GM12878 (cell line): ENCODE data around the gene SUMF1. TPM values are rescaled to one million over a fixed set of nuclear protein-coding genes. Genes with fewer than 3 reads are reported as not detected.

Source experiments
- ATAC-seq: fragments of 200-7000 bp; cut with Tn5 transposase; 3 replicates; pipeline ENCODE4 v1.9.1; 2020; ENCODE audit warnings: mild to moderate bottlenecking, moderate library complexity
- BruUV-seq: library from RNA; stranded (reverse); fragments of 400-500 nt; replicated peaks from 2 replicates; lab custom pipeline; 2021; lab: Mats Ljungman, UMichigan
- CTCF ChIA-PET: fragments of 300-600 bp; sonication (Branson Sonifier 250); formaldehyde crosslinking; extraction: SDS; loops from one replicate; lab custom pipeline; 2021; ENCODE audit warnings: inconsistent platforms; lab: Yijun Ruan, JAX
- POLR2A ChIA-PET: fragments of 350-600 bp; formaldehyde crosslinking; extraction: SDS; loops from one replicate; lab custom pipeline; 2021; ENCODE audit warnings: inconsistent platforms; lab: Charles Lee
- RAD21 ChIA-PET: fragments of 300-600 bp; sonication (Branson Sonifier 250); formaldehyde crosslinking; loops from one replicate; lab custom pipeline; 2023; ENCODE audit warnings: antibody characterized with exemption; ENCODE audit not compliant: unreplicated experiment; lab: Charles Lee
- SMC1A ChIA-PET: fragments of 300-600 bp; sonication (Branson Sonifier 250); formaldehyde crosslinking; loops from one replicate; lab custom pipeline; 2023; ENCODE audit not compliant: unreplicated experiment, uncharacterized antibody; lab: Charles Lee
- DNase-seq: peaks from one replicate; pipeline ENCODE4 v3.0.0-alpha.2; 2011; ENCODE audit warnings: low read depth, low spot score
- FAIRE-seq: peaks from 3 replicates; lab custom pipeline; 2011; peaks lifted over from hg19 to GRCh38; lab: Jason Lieb, UNC
- H2AFZ ChIP-seq: 2 replicates; pipeline ENCODE4 v1.6.0; 2011; ENCODE audit warnings: low read depth, low read length, control low read depth; ENCODE audit not compliant: control insufficient read depth
- H3K27ac ChIP-seq: 2 replicates; pipeline ENCODE4 v1.5.1; 2011; ENCODE audit warnings: control low read depth; ENCODE audit not compliant: control insufficient read depth, insufficient read depth
- H3K27me3 ChIP-seq, 2 experiments: replicated peaks in 1 of 2; 2 replicates each; pipeline versions ENCODE4 v1.6.0 to v1.6.1; 2011; ENCODE audit warnings: low read length in 1 of 2; ENCODE audit not compliant: control insufficient read depth in 2 of 2, insufficient read depth in 2 of 2
- H3K36me3 ChIP-seq, 2 experiments: 2 replicates each; pipeline ENCODE4 v1.5.1; 2011; ENCODE audit warnings: low read length in 1 of 2; ENCODE audit not compliant: control insufficient read depth in 2 of 2, insufficient read depth in 2 of 2
- H3K4me1 ChIP-seq: 2 replicates; pipeline ENCODE4 v1.6.1; 2011; ENCODE audit warnings: mild to moderate bottlenecking, low read length, moderate library complexity, mixed read lengths; ENCODE audit not compliant: control insufficient read depth, insufficient read depth
- H3K4me2 ChIP-seq: 2 replicates; pipeline ENCODE4 v1.6.0; 2011; ENCODE audit warnings: control low read depth; ENCODE audit not compliant: control insufficient read depth, insufficient read depth
- H3K4me3 ChIP-seq: fragments of 200-600 bp; sonication (generic); 2 replicates; pipeline ENCODE4 v1.5.1; 2016
- H3K79me2 ChIP-seq: 2 replicates; pipeline ENCODE4 v1.6.0; 2011; ENCODE audit warnings: low read length; ENCODE audit not compliant: control insufficient read depth, insufficient read depth
- H3K9ac ChIP-seq: 2 replicates; pipeline ENCODE4 v1.8.0; 2011; ENCODE audit warnings: low read length, control low read depth, mixed read lengths; ENCODE audit not compliant: control insufficient read depth, insufficient read depth
- H3K9me3 ChIP-seq: replicated peaks from 3 replicates; pipeline ENCODE4 v1.5.1; 2011; ENCODE audit warnings: mild to moderate bottlenecking, low read length; ENCODE audit not compliant: control insufficient read depth, insufficient read depth
- H4K20me1 ChIP-seq: 2 replicates; pipeline ENCODE4 v1.6.0; 2011; ENCODE audit not compliant: control insufficient read depth, insufficient read depth
- BHLHE40 ChIP-seq, 2 experiments: fragments of 450-650 bp in 1 of 2; IDR thresholded peaks; 2 replicates each; pipeline ENCODE4 v1.6.1; 2011 to 2017; ENCODE audit warnings: low read depth in 2 of 2, borderline replicate concordance in 1 of 2, improper control_type of control experiment in 1 of 2, low read length in 1 of 2, mild to moderate bottlenecking in 1 of 2
- EED ChIP-seq: sonication (generic); IDR thresholded peaks from 2 replicates; pipeline ENCODE4 v1.6.1; 2016; ENCODE audit warnings: antibody characterized with exemption, low read depth
- ETV6 ChIP-seq, 2 experiments: fragments of 450-650 bp in 1 of 2; IDR thresholded peaks in 1 of 2; conservative IDR thresholded peaks in 1 of 2; 2 replicates each; pipeline ENCODE4 v1.6.1; 2014; ENCODE audit warnings: antibody characterized with exemption in 1 of 2, borderline replicate concordance in 1 of 2, low read depth in 1 of 2, mild to moderate bottlenecking in 1 of 2, moderate library complexity in 1 of 2
- FOXM1 ChIP-seq: IDR thresholded peaks from 2 replicates; pipeline ENCODE4 v1.6.1; 2012; ENCODE audit warnings: low read depth, mild to moderate bottlenecking, inconsistent platforms, low read length, moderate library complexity
- LARP7 ChIP-seq: fragments of 450-650 bp; IDR thresholded peaks from 2 replicates; pipeline ENCODE4 v1.6.1; 2017; ENCODE audit warnings: mild to moderate bottlenecking
- MEF2B ChIP-seq: fragments of 450-650 bp; IDR thresholded peaks from 2 replicates; pipeline ENCODE4 v1.6.1; 2018; ENCODE audit warnings: mild to moderate bottlenecking, moderate library complexity; ENCODE audit not compliant: partially characterized antibody, poor library complexity, severe bottlenecking
- MYC ChIP-seq: IDR thresholded peaks from 2 replicates; pipeline ENCODE4 v1.6.1; 2011; ENCODE audit warnings: mild to moderate bottlenecking, low read length, moderate library complexity, inconsistent platforms; ENCODE audit not compliant: insufficient read depth, insufficient replicate concordance, insufficient read length, severe bottlenecking
- NR2F1 ChIP-seq: fragments of 450-650 bp; conservative IDR thresholded peaks from 2 replicates; pipeline ENCODE4 v1.6.1; 2017; ENCODE audit warnings: mild to moderate bottlenecking
- RAD51 ChIP-seq: fragments of 450-650 bp; IDR thresholded peaks from 2 replicates; pipeline ENCODE4 v1.6.1; 2016; ENCODE audit warnings: moderate library complexity, mild to moderate bottlenecking, inconsistent platforms
- RELA ChIP-seq: fragments of 450-650 bp; IDR thresholded peaks from 2 replicates; pipeline ENCODE4 v1.8.0; 2014; ENCODE audit warnings: borderline replicate concordance; ENCODE audit not compliant: partially characterized antibody
- ZBTB4 ChIP-seq: fragments of 450-650 bp; formaldehyde crosslinking; IDR thresholded peaks from 2 replicates; pipeline ENCODE4 v1.4.0; 2022; ENCODE audit warnings: mild to moderate bottlenecking, moderate library complexity
- ZNF274 ChIP-seq: IDR thresholded peaks from one replicate; pipeline ENCODE4 v1.8.0; 2011; ENCODE audit not compliant: insufficient read length, insufficient read depth
- ZSCAN29 ChIP-seq: fragments of 450-650 bp; IDR thresholded peaks from 2 replicates; pipeline ENCODE4 v1.6.1; 2017; ENCODE audit warnings: mild to moderate bottlenecking, moderate library complexity
- WGBS: methylation state at CpG from one replicate; pipeline ENCODE4 v1.1.6; 2016; ENCODE audit warnings: low lambda C conversion rate; ENCODE audit not compliant: insufficient replicate concordance, insufficient coverage; ENCODE audit errors: missing lambda C conversion rate; 5-methylcytosine and 5-hydroxymethylcytosine counted together
- in situ Hi-C: fragments of 300-500 bp; cut with MboI; formaldehyde crosslinking; loops from 9 replicates; pipeline ENCODE4 v1.14.3; 2018; ENCODE audit warnings: mixed read lengths
- intact Hi-C: fragments of 100-400 bp; cut with micrococcal nuclease; formaldehyde crosslinking; loops from one replicate; pipeline ENCODE4 v1.14.2; 2022; ENCODE audit not compliant: unreplicated experiment
- polyA plus RNA-seq, 11 experiments: library from polyadenylated mRNA; depleted of rRNA in 4 of 11; unstranded in 6 of 11; stranded (reverse) in 5 of 11; fragments of >200 nt; fragmentation: Nextera tagmentation in 4 of 11; fragmentation: Illumina TruSeq in 1 of 11; extraction: Ambion mirVana in 4 of 11; extraction: Trizol in 1 of 11; gene quantifications; 1 replicate in 1 of 11; 2 replicates in 10 of 11; pipeline versions ENCODE4 v1.2.1 to v1.2.3, GENCODE V29; 2011 to 2016; ENCODE audit warnings: inconsistent platforms in 2 of 11, missing spikeins in 2 of 11, low read depth in 1 of 11
- total RNA-seq, 4 experiments: library from RNA; depleted of rRNA in 3 of 4; stranded (reverse); fragments of >200 nt in 3 of 4; fragmentation: Illumina TruSeq in 1 of 4; extraction: Trizol in 1 of 4; gene quantifications; 2 replicates each; pipeline versions ENCODE4 v1.2.1 to v1.2.3, GENCODE V29; 2013 to 2021

SUMF1 gene
- total and polyA plus RNA-seq, 10 of the 15 experiments (the other 5 are each of a cell fraction or from before 2014, with no cell fraction given), result 3.2 to 14.3 (median 8.5) TPM

DNA sequence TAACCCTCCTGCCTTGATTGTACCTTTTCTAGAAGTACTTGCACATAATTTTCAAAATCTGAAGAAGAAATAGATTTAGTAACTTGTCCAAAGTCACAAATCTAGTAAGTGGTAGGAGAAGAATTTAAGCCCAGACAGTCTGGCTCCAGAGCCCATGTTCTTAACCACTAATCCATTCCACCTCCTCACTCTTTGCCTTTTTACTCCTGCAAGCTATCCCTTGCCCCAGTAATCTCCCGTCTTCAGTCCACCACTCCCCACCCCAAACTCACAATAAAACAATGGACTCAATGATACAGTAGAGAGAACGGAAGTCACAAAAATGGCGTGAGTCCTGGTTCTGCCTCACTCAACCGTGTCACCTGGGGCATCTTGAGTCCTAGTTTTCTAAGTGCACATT lies 115.2 kb downstream of the SUMF1 start:
- Histone ChIP-seq H3K36me3 (no peaks in the 10 kb centered on the region), H3K27me3 (no peaks in the 10 kb centered on the region), H3K4me2 (no peak overlapping the region), H3K4me1 (no peaks in the 10 kb centered on the region), H4K20me1 (no peaks in the 10 kb centered on the region), H3K79me2 (no peaks in the 10 kb centered on the region), H3K9me3 (no peaks in the 10 kb centered on the region), H3K4me3 (no peak overlapping the region), H3K9ac (no peak overlapping the region), H3K27ac (no peak overlapping the region), H2AFZ (no peak overlapping the region)
- SMC1A ChIA-PET, result interaction anchor here (1.0 to 5.1 kb wide), 20 partner anchors 9 to 360 kb away, joined by 3 to 102 read pairs (median 6); no protein-coding TSS in a partner anchor
- ATAC-seq, result no peak
- WGBS, result 94% methylated on average over 4 of the region's 4 CpGs
- intact Hi-C loops (loop anchor here (1.0 to 10.0 kb wide), 5 partner anchors 140 to 703 kb away; partner anchors contain the start of gene ITPR1), in situ Hi-C loops (loop anchor here (5.0 to 10.0 kb wide), 2 partner anchors 285 to 713 kb away; no protein-coding TSS in a partner anchor)
- RAD21 ChIA-PET, result interaction anchor here (1.6 to 5.1 kb wide), 6 partner anchors 123 to 360 kb away, joined by 5 to 105 read pairs (median 11); no protein-coding TSS in a partner anchor
- TF ChIP-seq MEF2B (no peak), RAD51 (no peak), NR2F1 (no peak), BHLHE40 (IDR thresholded peaks at IDR 0.05; ENCODE audit: borderline replicate concordance in 1 of 2, low read depth in 2 of 2, low read length in 1 of 2) (no peak), MYC (no peak), LARP7 (no peak), ZSCAN29 (no peak), FOXM1 (no peak), ZBTB4 (no peak), EED (no peak), ZNF274 (no peak), RELA (no peak), ETV6 (conservative IDR thresholded peaks at IDR 0.05 in 1 of 2, IDR thresholded peaks at IDR 0.05 in 1 of 2; ENCODE audit: borderline replicate concordance in 1 of 2, low read depth in 1 of 2) (no peak)
- no peak for DNase-seq
- FAIRE-seq, result no peak
- CTCF ChIA-PET, result interaction anchor here (1.0 to 10.4 kb wide), 17 partner anchors 10 to 360 kb away, joined by 3 to 226 read pairs (median 6); partner anchors contain the start of gene ITPR1
- POLR2A ChIA-PET, result no interaction called here
- BruUV-seq, result no TSS peak
